ENCODE measurements around the gene PRKCZ.

GRCh38 chr1:2181271-2181670 is 131.1 kb downstream of the PRKCZ start:
- TF ChIP-seq POLR2AphosphoS5 (IDR thresholded peaks at IDR 0.05; ENCODE audit: low read depth, low read length): no peak
- no peak for TF ChIP-seq REST (IDR thresholded peaks at IDR 0.05; ENCODE audit: insufficient read depth in 1 of 2, low read depth in 2 of 2, low read length in 2 of 2)

All from PFSK-1 (cell line).